CD14-positive monocyte (primary cell): ENCODE measurements around the gene OR5D13. TPM values are rescaled to one million over a fixed set of nuclear protein-coding genes. Genes with fewer than 3 reads are reported as not detected.

Source experiments
- DNase-seq, 3 donors: peaks; one replicate each; pipeline ENCODE4 v3.0.0-alpha.2; 2011 to 2022
- H2AFZ ChIP-seq: 2 replicates; pipeline ENCODE4 v1.6.0; 2012; ENCODE audit warnings: mild to moderate bottlenecking, low read depth, low read length, inconsistent platforms; ENCODE audit not compliant: insufficient read depth, poor library complexity, severe bottlenecking
- H3K27ac ChIP-seq, 2 donors: 1 replicate in 1 of 2; 2 replicates in 1 of 2; pipeline ENCODE4 v1.5.1; 2012 to 2013; ENCODE audit warnings: low read length in 2 of 2, control low read depth in 1 of 2, inconsistent platforms in 1 of 2, low read depth in 1 of 2, mild to moderate bottlenecking in 1 of 2
- H3K27me3 ChIP-seq, 2 donors: one replicate each; pipeline versions ENCODE4 v1.6.0 to v1.6.1; 2011 to 2013; ENCODE audit warnings: low read length in 2 of 2; ENCODE audit not compliant: control insufficient read depth in 2 of 2, insufficient read depth in 2 of 2
- H3K36me3 ChIP-seq, 2 donors: replicated peaks in 1 of 2; 1 replicate in 1 of 2; 2 replicates in 1 of 2; pipeline versions ENCODE4 v1.5.1 to v1.6.1; 2012 to 2013; ENCODE audit warnings: low read length in 2 of 2, control low read depth in 1 of 2, inconsistent platforms in 1 of 2, mild to moderate bottlenecking in 1 of 2; ENCODE audit not compliant: insufficient read depth in 2 of 2, control insufficient read depth in 1 of 2
- H3K4me1 ChIP-seq, 2 donors: 1 replicate in 1 of 2; 2 replicates in 1 of 2; pipeline versions ENCODE4 v1.5.1 to v1.6.1; 2012 to 2013; ENCODE audit warnings: low read length in 2 of 2, control low read depth in 1 of 2, inconsistent platforms in 1 of 2, mild to moderate bottlenecking in 1 of 2, moderate library complexity in 1 of 2; ENCODE audit not compliant: insufficient read depth in 2 of 2, control insufficient read depth in 1 of 2
- H3K4me2 ChIP-seq: replicated peaks from 2 replicates; pipeline ENCODE3; 2012; ENCODE audit warnings: low read length, moderate library complexity, mild to moderate bottlenecking; ENCODE audit not compliant: poor library complexity, severe bottlenecking; ENCODE audit errors: extremely low read depth
- H3K4me3 ChIP-seq, 3 experiments: fragments of 200-600 bp in 1 of 3; sonication (generic) in 1 of 3; replicated peaks in 1 of 3; 1 replicate in 2 of 3; 2 replicates in 1 of 3; pipeline ENCODE4 v1.5.1; 2011 to 2013; ENCODE audit warnings: low read length in 3 of 3, mild to moderate bottlenecking in 3 of 3, control low read depth in 2 of 3, low read depth in 2 of 3, inconsistent platforms in 1 of 3, moderate library complexity in 1 of 3
- H3K79me2 ChIP-seq: 2 replicates; pipeline ENCODE4 v1.6.0; 2012; ENCODE audit warnings: mild to moderate bottlenecking, control low read depth, inconsistent platforms, low read length, moderate library complexity; ENCODE audit not compliant: insufficient read depth
- H3K9ac ChIP-seq: 2 replicates; pipeline ENCODE4 v1.6.0; 2017; ENCODE audit warnings: low read length, mild to moderate bottlenecking; ENCODE audit not compliant: insufficient read depth, poor library complexity, severe bottlenecking
- H3K9me3 ChIP-seq, 2 donors: replicated peaks in 1 of 2; 1 replicate in 1 of 2; 2 replicates in 1 of 2; pipeline versions ENCODE4 v1.5.1 to v1.6.1; 2012 to 2013; ENCODE audit warnings: low read length in 2 of 2, control low read depth in 1 of 2; ENCODE audit not compliant: control insufficient read depth in 1 of 2, insufficient read depth in 1 of 2
- H4K20me1 ChIP-seq: 2 replicates; pipeline ENCODE4 v1.6.0; 2012; ENCODE audit warnings: mild to moderate bottlenecking, low read length, control low read depth, moderate library complexity; ENCODE audit not compliant: insufficient read depth
- H3K27ac Mint-ChIP-seq, 7 donors: one replicate each; pipeline ENCODE4 v1.8.0; 2020; ENCODE audit warnings: mild to moderate bottlenecking in 7 of 7, mixed read lengths in 7 of 7, moderate library complexity in 6 of 7, inconsistent platforms in 2 of 7
- H3K27me3 Mint-ChIP-seq, 3 donors: one replicate each; pipeline ENCODE4 v1.8.0; 2021 to 2022; ENCODE audit warnings: low read depth in 3 of 3, mild to moderate bottlenecking in 3 of 3, mixed read lengths in 3 of 3, moderate library complexity in 3 of 3, inconsistent platforms in 1 of 3
- H3K36me3 Mint-ChIP-seq, 2 donors: one replicate each; pipeline ENCODE4 v1.8.0; 2020; ENCODE audit warnings: mixed read lengths in 2 of 2, inconsistent platforms in 1 of 2, mild to moderate bottlenecking in 1 of 2
- H3K4me1 Mint-ChIP-seq: one replicate; pipeline ENCODE4 v1.8.0; 2020; ENCODE audit warnings: mild to moderate bottlenecking, mixed read lengths
- H3K4me3 Mint-ChIP-seq, 2 donors: one replicate each; pipeline ENCODE4 v1.8.0; 2020; ENCODE audit warnings: mild to moderate bottlenecking in 2 of 2, mixed read lengths in 2 of 2, moderate library complexity in 1 of 2
- H3K9me3 Mint-ChIP-seq, 7 donors: one replicate each; pipeline ENCODE4 v1.8.0; 2020 to 2022; ENCODE audit warnings: mixed read lengths in 7 of 7, mild to moderate bottlenecking in 6 of 7, moderate library complexity in 6 of 7, inconsistent platforms in 2 of 7
- WGBS: methylation state at CpG from one replicate; pipeline ENCODE4 v1.1.5; 2013; ENCODE audit warnings: missing lambda C conversion rate; ENCODE audit not compliant: insufficient coverage; 5-methylcytosine and 5-hydroxymethylcytosine counted together
- intact Hi-C, 2 donors: fragments of 100-400 bp; cut with micrococcal nuclease; formaldehyde crosslinking; loops; one replicate each; pipeline versions ENCODE4 v1.15.0 to v1.15.1; 2023
- polyA plus RNA-seq, 3 donors: library from polyadenylated mRNA; depleted of rRNA in 1 of 3; unstranded in 2 of 3; stranded (reverse) in 1 of 3; fragments of 300-500 nt in 2 of 3; fragments of >200 nt in 1 of 3; fragmentation: Illumina TruSeq in 2 of 3; gene quantifications; 1 replicate in 2 of 3; 2 replicates in 1 of 3; pipeline ENCODE4 v1.2.3, GENCODE V29; 2012 to 2021
- TF ChIP-seq, protein P1 (sequence below): fragments of 200-600 bp; IDR thresholded peaks from one replicate; pipeline ENCODE4 v1.8.0; 2022; ENCODE audit warnings: antibody characterized with exemption, mild to moderate bottlenecking

Gene OR5D13
- polyA plus RNA-seq, 3 donors, result not detected

DNA sequence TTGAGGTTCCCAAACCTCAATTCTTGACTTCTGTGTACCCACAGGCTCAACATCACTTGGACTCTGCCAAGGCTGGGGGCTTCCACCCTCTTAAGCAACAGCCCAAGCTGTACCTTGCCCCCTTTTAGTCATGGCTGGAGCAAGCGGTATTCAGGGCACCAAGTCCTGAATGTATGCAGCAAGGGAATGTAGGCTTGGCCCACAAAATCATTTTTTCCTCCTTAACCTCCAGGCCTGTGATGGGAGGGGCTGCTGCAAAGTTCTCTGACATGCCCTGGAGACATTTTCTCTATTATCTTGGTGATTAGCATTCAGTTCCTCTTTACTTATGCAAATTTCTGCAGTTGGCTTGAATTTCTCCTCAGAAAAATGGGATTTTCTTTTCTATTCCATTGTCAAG lies 33.0 kb downstream of the OR5D13 start:
- H3K36me3 Mint-ChIP-seq, result no peaks in the 10 kb centered on the region
- no peaks in the 10 kb centered on the region for H3K4me1 Mint-ChIP-seq
- no peaks in the 10 kb centered on the region for H4K20me1 ChIP-seq
- H3K9me3 ChIP-seq, result peaks cover 20 to 30% of the 10 kb centered on the region in 2 donors
- H3K4me2 ChIP-seq, result no peak overlapping the region
- no peak overlapping the region for H3K27ac Mint-ChIP-seq
- intact Hi-C loops, result no loop called here
- peaks cover 6 to 15% (median 10%) of the 10 kb centered on the region in 7 donors for H3K9me3 Mint-ChIP-seq
- no peaks in the 10 kb centered on the region for H3K36me3 ChIP-seq
- H3K4me3 Mint-ChIP-seq, result no peak overlapping the region
- WGBS, result no CpG with 5 or more reads among the region's 1 CpG
- H3K27me3 Mint-ChIP-seq, result no peaks in the 10 kb centered on the region
- H2AFZ ChIP-seq, result no peak overlapping the region
- no peak overlapping the region for H3K4me3 ChIP-seq
- H3K79me2 ChIP-seq, result no peaks in the 10 kb centered on the region
- TF ChIP-seq, protein P1, sequence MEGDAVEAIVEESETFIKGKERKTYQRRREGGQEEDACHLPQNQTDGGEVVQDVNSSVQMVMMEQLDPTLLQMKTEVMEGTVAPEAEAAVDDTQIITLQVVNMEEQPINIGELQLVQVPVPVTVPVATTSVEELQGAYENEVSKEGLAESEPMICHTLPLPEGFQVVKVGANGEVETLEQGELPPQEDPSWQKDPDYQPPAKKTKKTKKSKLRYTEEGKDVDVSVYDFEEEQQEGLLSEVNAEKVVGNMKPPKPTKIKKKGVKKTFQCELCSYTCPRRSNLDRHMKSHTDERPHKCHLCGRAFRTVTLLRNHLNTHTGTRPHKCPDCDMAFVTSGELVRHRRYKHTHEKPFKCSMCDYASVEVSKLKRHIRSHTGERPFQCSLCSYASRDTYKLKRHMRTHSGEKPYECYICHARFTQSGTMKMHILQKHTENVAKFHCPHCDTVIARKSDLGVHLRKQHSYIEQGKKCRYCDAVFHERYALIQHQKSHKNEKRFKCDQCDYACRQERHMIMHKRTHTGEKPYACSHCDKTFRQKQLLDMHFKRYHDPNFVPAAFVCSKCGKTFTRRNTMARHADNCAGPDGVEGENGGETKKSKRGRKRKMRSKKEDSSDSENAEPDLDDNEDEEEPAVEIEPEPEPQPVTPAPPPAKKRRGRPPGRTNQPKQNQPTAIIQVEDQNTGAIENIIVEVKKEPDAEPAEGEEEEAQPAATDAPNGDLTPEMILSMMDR, result no peak
- H3K4me1 ChIP-seq, result no peaks in the 10 kb centered on the region
- no peak overlapping the region for H3K9ac ChIP-seq
- no peak for DNase-seq
- H3K27me3 ChIP-seq, result no peaks in the 10 kb centered on the region
- H3K27ac ChIP-seq, result no peak overlapping the region

DNA sequence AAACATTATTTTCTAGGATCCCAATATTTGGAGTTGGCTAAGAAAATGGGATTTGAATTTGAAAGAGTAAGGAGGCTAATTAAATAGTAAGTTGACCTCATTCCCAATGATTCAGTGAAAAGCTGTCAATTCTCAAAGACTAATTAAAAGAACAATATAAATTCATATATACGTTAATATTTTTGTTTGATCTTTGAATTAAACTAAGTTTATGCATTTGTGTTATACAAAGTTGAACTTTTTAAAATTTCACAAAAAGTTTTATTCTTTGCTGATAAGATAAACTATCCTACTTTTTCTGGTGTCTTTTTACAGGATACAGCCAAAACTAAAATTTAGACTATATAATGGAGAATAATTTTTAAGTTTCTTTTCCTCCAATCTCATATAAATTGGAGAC lies 37.8 kb downstream of the OR5D13 start, which contains the start of gene OR5L1:
Gene OR5L1, plus strand, starts transcription at position 301 of the 400 bp plus-strand sequence. CDS start 100 bp downstream, outside the sequence.
- Mint-ChIP-seq H3K4me3 (no peak within 1 kb of the TSS), H3K27me3 (no peaks in the 10 kb centered on the region), H3K9me3 (peaks cover 2 to 13% (median 10%) of the 10 kb centered on the region in 7 donors), H3K36me3 (no peaks in the 10 kb centered on the region), H3K4me1 (no peaks in the 10 kb centered on the region), H3K27ac (no peak within 1 kb of the TSS)
- intact Hi-C loops, result no loop called here
- DNase-seq, result no peak
- Histone ChIP-seq H3K27me3 (no peaks in the 10 kb centered on the region), H3K4me2 (no peak within 1 kb of the TSS), H3K79me2 (no peaks in the 10 kb centered on the region), H3K36me3 (no peaks in the 10 kb centered on the region), H2AFZ (no peak within 1 kb of the TSS), H3K27ac (no peak within 1 kb of the TSS), H3K9ac (no peak within 1 kb of the TSS), H3K4me1 (no peaks in the 10 kb centered on the region), H3K4me3 (no peak within 1 kb of the TSS), H4K20me1 (no peaks in the 10 kb centered on the region), H3K9me3 (peaks cover 19 to 23% of the 10 kb centered on the region in 2 donors)
- TF ChIP-seq, protein P1, result no peak
- WGBS, result no CpG with 5 or more reads among the region's 1 CpG
